DOHH2 (cell line): ENCODE measurements around the gene SLC49A4.
"Not testable (repeated sequence)": the region's sequence is repeated elsewhere in the genome, so short reads cannot be mapped to it uniquely, and the experiment has no call there.

ENCODE experiments used
- H3F3A ChIP-seq: fragments of 200-600 bp; sonication (generic), shearing (Covaris generic); 2 replicates; pipeline ENCODE4 v1.6.0; 2016; ENCODE audit warnings: antibody characterized with exemption, mild to moderate bottlenecking; ENCODE audit not compliant: control insufficient read depth, insufficient read depth
- H3K27ac ChIP-seq: fragments of 200-600 bp; sonication (generic); 2 replicates; pipeline ENCODE4 v1.5.1; 2014; ENCODE audit warnings: low read depth, mild to moderate bottlenecking, low read length, moderate library complexity
- H3K27me3 ChIP-seq: fragments of 200-600 bp; sonication (generic); 2 replicates; pipeline ENCODE4 v1.6.1; 2014; ENCODE audit warnings: mild to moderate bottlenecking, low read length, mixed read lengths; ENCODE audit not compliant: control insufficient read depth
- H3K36me3 ChIP-seq: fragments of 200-600 bp; sonication (generic); 2 replicates; pipeline ENCODE4 v1.6.1; 2014; ENCODE audit warnings: mild to moderate bottlenecking, low read length, moderate library complexity, mixed read lengths; ENCODE audit not compliant: control insufficient read depth
- H3K4me1 ChIP-seq: fragments of 200-600 bp; sonication (generic); 2 replicates; pipeline ENCODE4 v1.6.1; 2014; ENCODE audit warnings: mild to moderate bottlenecking, low read length, mixed read lengths; ENCODE audit not compliant: control insufficient read depth
- H3K4me2 ChIP-seq: fragments of 200-600 bp; sonication (generic); 2 replicates; pipeline ENCODE4 v1.6.0; 2014; ENCODE audit warnings: mild to moderate bottlenecking, low read length, moderate library complexity
- H3K4me3 ChIP-seq: fragments of 200-600 bp; sonication (generic); 2 replicates; pipeline ENCODE4 v1.5.1; 2014; ENCODE audit warnings: mild to moderate bottlenecking, low read length, mixed read lengths
- H3K79me2 ChIP-seq: fragments of 200-600 bp; sonication (generic); 2 replicates; pipeline ENCODE4 v1.6.1; 2014; ENCODE audit warnings: mild to moderate bottlenecking, low read length, mixed read lengths; ENCODE audit not compliant: control insufficient read depth
- H3K9me2 ChIP-seq: fragments of 200-600 bp; sonication (generic); replicated peaks from 2 replicates; pipeline ENCODE4 v1.6.1; 2014; ENCODE audit warnings: mild to moderate bottlenecking, low read length, mixed read lengths; ENCODE audit not compliant: control insufficient read depth
- H3K9me3 ChIP-seq: fragments of 200-600 bp; sonication (generic); 2 replicates; pipeline ENCODE4 v1.6.1; 2014; ENCODE audit warnings: antibody characterized with exemption, low read length, mixed read lengths; ENCODE audit not compliant: control insufficient read depth, insufficient read depth
- H4K20me1 ChIP-seq: fragments of 200-600 bp; sonication (generic); 2 replicates; pipeline ENCODE4 v1.6.0; 2014; ENCODE audit warnings: low read depth, mild to moderate bottlenecking, antibody characterized with exemption, low read length, moderate library complexity; ENCODE audit not compliant: control insufficient read depth, insufficient read depth
- EZH2phosphoT487 ChIP-seq: fragments of 200-600 bp; sonication (generic); IDR thresholded peaks from 2 replicates; pipeline ENCODE4 v1.6.1; 2017; ENCODE audit warnings: borderline replicate concordance, mild to moderate bottlenecking, antibody characterized with exemption, low read length, moderate library complexity, mixed read lengths
- TF ChIP-seq, protein P1 (sequence below): fragments of 200-600 bp; sonication (generic); IDR thresholded peaks from one replicate; pipeline ENCODE4 v1.5.1; 2014; ENCODE audit warnings: antibody characterized with exemption, mild to moderate bottlenecking, low read depth, low read length; ENCODE audit not compliant: poor library complexity, severe bottlenecking

Gene SLC49A4, protein sequence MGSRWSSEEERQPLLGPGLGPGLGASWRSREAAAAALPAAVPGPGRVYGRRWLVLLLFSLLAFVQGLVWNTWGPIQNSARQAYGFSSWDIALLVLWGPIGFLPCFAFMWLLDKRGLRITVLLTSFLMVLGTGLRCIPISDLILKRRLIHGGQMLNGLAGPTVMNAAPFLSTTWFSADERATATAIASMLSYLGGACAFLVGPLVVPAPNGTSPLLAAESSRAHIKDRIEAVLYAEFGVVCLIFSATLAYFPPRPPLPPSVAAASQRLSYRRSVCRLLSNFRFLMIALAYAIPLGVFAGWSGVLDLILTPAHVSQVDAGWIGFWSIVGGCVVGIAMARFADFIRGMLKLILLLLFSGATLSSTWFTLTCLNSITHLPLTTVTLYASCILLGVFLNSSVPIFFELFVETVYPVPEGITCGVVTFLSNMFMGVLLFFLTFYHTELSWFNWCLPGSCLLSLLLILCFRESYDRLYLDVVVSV

DNA sequence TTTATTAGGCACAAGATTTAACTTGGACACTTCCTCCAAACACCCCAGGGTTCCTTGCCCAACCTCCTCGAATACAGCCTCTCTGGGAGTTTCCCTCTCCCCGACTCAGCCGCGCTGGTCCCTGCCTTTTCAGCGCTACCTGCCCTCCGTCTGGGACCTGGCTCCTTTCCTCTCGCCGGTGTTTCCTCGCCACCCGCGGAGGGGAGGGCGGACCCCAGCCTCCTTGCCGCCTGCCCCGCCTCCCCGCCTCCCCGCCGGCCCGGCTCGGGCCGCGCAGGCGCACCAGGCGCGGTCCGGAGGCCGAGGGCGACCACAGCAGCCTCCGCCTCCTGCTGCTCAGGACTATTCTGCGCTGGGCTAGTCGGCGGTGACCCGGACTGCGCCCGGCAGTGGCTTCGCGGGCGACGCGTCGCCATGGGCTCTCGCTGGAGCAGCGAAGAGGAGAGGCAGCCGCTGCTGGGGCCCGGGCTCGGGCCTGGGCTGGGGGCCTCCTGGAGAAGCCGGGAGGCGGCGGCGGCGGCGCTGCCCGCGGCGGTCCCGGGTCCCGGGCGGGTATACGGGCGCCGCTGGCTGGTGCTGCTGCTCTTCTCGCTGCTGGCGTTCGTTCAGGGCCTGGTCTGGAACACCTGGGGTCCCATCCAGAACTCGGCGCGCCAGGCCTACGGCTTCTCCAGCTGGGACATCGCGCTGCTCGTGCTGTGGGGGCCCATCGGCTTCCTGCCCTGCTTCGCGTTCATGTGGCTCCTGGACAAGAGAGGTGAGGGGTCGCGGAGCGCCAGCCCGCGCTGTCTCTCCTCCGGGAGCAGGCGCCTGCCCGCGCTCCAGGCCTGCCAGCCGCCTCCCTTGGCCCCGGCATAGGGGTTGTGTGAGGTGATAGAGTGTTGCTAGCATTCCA is at the start of gene SLC49A4:
Gene SLC49A4 (plus strand): TSS at position 291 of the 895 bp plus-strand sequence. CDS start 124 bp downstream, at position 415.
- H3K4me1 ChIP-seq: peaks cover 28% of the 10 kb centered on the region
- H3K79me2 ChIP-seq: peaks cover 37% of the 10 kb centered on the region
- no peaks in the 10 kb centered on the region for H3K9me3 ChIP-seq
- H3K36me3 ChIP-seq: no peaks in the 10 kb centered on the region
- peak within 1 kb of the TSS; percentile 96 for H3K4me2 ChIP-seq
- H3F3A ChIP-seq: no peaks in the 10 kb centered on the region
- no peaks in the 10 kb centered on the region for H4K20me1 ChIP-seq
- peak within 1 kb of the TSS; percentile 86 for H3K4me3 ChIP-seq
- H3K9me2 ChIP-seq: no peaks in the 10 kb centered on the region
- TF ChIP-seq EZH2phosphoT487: no peak
- TF ChIP-seq, protein P1, sequence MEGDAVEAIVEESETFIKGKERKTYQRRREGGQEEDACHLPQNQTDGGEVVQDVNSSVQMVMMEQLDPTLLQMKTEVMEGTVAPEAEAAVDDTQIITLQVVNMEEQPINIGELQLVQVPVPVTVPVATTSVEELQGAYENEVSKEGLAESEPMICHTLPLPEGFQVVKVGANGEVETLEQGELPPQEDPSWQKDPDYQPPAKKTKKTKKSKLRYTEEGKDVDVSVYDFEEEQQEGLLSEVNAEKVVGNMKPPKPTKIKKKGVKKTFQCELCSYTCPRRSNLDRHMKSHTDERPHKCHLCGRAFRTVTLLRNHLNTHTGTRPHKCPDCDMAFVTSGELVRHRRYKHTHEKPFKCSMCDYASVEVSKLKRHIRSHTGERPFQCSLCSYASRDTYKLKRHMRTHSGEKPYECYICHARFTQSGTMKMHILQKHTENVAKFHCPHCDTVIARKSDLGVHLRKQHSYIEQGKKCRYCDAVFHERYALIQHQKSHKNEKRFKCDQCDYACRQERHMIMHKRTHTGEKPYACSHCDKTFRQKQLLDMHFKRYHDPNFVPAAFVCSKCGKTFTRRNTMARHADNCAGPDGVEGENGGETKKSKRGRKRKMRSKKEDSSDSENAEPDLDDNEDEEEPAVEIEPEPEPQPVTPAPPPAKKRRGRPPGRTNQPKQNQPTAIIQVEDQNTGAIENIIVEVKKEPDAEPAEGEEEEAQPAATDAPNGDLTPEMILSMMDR: no peak
- no peaks in the 10 kb centered on the region for H3K27me3 ChIP-seq
- H3K27ac ChIP-seq: peak within 1 kb of the TSS; percentile 62

DNA sequence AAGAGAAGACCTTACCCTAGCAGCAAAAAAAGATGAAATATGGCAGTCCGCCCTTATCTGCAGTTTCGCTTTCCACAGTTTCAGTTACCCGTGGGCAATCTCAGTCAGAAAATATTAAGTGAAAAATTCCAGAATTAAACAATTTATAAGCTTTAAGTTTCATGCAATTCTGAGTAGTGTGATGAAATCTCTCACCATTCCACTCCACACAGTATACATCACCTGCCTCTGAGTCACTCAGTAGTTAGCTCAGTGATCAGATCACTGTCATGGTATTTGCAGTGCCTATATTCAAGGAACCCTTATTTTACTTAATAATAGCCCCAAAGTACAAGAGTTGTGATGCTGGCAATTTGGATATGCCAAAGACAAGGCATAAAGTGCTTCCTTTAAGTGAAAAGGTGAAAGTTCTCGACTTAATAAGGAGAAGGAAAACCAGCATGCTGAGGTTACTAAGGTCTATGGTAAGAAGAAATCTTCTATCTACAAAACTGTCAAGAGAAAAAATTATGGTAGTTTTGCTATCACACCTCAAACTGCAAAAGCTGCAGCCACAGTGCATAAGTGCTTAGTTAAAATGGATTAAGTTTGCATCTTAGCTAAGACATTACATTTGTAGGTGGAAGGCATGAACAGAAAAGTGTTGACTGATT is 49.4 kb upstream of the SLC49A4 start:
- no peaks in the 10 kb centered on the region for H3K27me3 ChIP-seq
- no peak overlapping the region for H3K4me3 ChIP-seq
- peaks cover 10% of the 10 kb centered on the region for H3K36me3 ChIP-seq
- no peak for TF ChIP-seq EZH2phosphoT487
- TF ChIP-seq, protein P1: no peak
- no peaks in the 10 kb centered on the region for H3K9me2 ChIP-seq
- H3K4me1 ChIP-seq: no peaks in the 10 kb centered on the region
- H3F3A ChIP-seq: 0 out of 2 replicates have a peak, but pooled peaks cover 3% of the 10 kb centered on the region
- no peaks in the 10 kb centered on the region for H3K79me2 ChIP-seq
- H3K4me2 ChIP-seq: no peak overlapping the region
- no peak overlapping the region for H3K27ac ChIP-seq
- no peaks in the 10 kb centered on the region for H4K20me1 ChIP-seq
- H3K9me3 ChIP-seq: no peaks in the 10 kb centered on the region

DNA sequence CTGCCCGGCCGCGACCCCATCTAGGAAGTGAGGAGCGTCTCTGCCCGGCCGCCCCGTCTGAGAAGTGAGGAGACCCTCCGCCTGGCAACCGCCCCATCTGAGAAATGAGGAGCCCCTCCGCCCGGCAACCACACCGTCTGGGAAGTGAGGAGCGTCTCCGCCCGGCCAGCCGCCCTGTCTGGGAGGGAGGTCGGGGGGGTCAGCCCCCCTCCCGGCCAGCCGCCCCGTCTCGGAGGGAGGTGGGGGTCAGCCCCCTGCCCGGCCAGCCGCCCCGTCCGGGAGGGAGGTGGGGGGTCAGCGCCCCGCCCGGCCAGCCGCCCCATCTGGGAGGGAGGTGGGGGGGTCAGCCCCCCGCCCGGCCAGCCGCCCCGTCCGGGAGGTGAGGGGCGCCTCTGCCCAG is 47.6 kb upstream of the SLC49A4 start:
- not testable (repeated sequence) for H3K4me1 ChIP-seq, H3K4me2 ChIP-seq, H4K20me1 ChIP-seq, H3K9me3 ChIP-seq, H3K36me3 ChIP-seq, H3F3A ChIP-seq, H3K27ac ChIP-seq, H3K9me2 ChIP-seq, H3K4me3 ChIP-seq, H3K27me3 ChIP-seq, H3K79me2 ChIP-seq
